ENCODE results near the gene CFAP57.
A peak's percentile ranks its signal among the peaks of the same experiment; 100 is the strongest.

Gene CFAP57

DNA sequence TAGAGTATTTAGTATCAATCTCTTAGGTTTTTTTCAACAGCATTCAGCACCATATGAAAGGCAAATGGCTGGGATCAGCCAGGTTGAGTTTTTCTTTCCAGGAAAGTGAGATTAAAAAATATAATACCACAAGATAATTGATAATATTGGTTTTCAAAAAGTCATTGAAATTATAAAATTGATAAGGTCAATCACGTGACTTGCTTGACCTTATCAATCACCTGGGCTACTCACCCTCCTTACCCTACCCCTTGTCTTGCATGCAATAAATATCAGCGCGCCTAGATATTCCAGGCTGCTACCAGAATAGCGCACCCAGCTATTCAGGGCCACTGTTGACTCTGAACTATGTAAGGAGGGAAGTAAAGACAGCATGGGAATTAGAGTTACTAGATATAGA lies 31.5 kb upstream of the CFAP57 start:
- Histone ChIP-seq H3K36me3 (ENCODE audit: control insufficient read depth, insufficient read depth, low read length) (0 out of 2 replicates have a peak, but pooled peaks cover under 1% of the 10 kb centered on the region), H3K9ac (ENCODE audit: low read length) (no peak overlapping the region), H3K27me3 (ENCODE audit: control insufficient read depth, insufficient read depth, low read length) (no peaks in the 10 kb centered on the region), H3K9me3 (ENCODE audit: control insufficient read depth, insufficient read depth, low read depth, low read length) (0 out of 2 replicates have a peak, but pooled peaks cover under 1% of the 10 kb centered on the region), H3K4me1 (ENCODE audit: control insufficient read depth, insufficient read depth, low read length) (peaks cover 7% of the 10 kb centered on the region), H3K27ac (ENCODE audit: low read depth, low read length) (no peak overlapping the region), H3K4me3 (ENCODE audit: low read depth, low read length) (no peak overlapping the region)

DNA sequence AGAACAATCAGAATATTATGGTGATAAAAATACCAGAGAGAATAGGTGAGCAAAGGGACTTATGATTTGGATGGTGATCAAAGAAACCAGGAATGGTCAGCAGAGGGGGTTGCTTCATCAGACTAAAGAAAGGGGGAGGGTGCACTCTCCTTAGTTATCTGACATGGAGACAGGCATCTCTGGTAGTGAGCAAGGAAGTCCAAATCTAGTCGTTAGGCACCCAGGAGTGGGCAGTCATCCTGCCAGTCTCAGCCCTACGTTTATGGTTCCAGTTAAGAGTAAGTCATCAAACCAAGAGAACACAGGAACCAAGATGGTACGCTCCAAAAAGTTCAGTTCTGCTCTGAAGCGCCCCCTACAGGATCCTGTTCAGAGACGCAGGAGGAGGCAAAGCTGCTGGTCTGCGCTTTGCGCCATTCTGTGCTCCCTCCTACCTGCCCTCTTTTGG lies 28.7 kb upstream of the CFAP57 start:
- Histone ChIP-seq H3K9ac (ENCODE audit: low read length) (peak overlapping the region; percentile 59), H3K27me3 (ENCODE audit: control insufficient read depth, insufficient read depth, low read length) (no peaks in the 10 kb centered on the region), H3K4me3 (ENCODE audit: low read depth, low read length) (peak overlapping the region; percentile 29; the same call in 1 of the 2 replicates), H3K4me1 (ENCODE audit: control insufficient read depth, insufficient read depth, low read length) (peaks cover 10% of the 10 kb centered on the region), H3K27ac (ENCODE audit: low read depth, low read length) (no peak overlapping the region), H3K36me3 (ENCODE audit: control insufficient read depth, insufficient read depth, low read length) (0 out of 2 replicates have a peak, but pooled peaks cover 4% of the 10 kb centered on the region), H3K9me3 (ENCODE audit: control insufficient read depth, insufficient read depth, low read depth, low read length) (no peaks in the 10 kb centered on the region)

DNA sequence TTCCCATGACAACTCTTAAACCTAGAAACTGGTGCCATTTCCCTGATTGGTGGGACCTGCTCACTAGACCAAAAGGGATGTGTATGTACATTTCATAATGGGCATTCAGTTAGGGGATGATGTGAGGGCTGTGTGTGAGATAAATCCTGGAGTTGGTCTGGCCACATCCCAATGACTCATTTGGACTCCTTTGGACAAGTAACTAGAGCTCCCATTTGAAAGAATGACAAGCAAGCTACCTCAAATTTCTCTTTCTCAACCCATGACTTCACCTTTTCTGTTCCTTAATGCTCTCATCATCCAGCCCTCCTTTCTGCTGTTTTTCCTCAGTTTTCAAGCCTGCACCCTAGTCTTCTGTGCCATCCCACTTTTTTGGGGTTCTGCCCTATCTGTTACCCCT lies 27.9 kb upstream of the CFAP57 start:
- Histone ChIP-seq H3K9ac (ENCODE audit: low read length) (no peak overlapping the region), H3K9me3 (ENCODE audit: control insufficient read depth, insufficient read depth, low read depth, low read length) (no peaks in the 10 kb centered on the region), H3K36me3 (ENCODE audit: control insufficient read depth, insufficient read depth, low read length) (0 out of 2 replicates have a peak, but pooled peaks cover 4% of the 10 kb centered on the region), H3K27me3 (ENCODE audit: control insufficient read depth, insufficient read depth, low read length) (no peaks in the 10 kb centered on the region), H3K4me1 (ENCODE audit: control insufficient read depth, insufficient read depth, low read length) (peaks cover 17% of the 10 kb centered on the region), H3K27ac (ENCODE audit: low read depth, low read length) (no peak overlapping the region), H3K4me3 (ENCODE audit: low read depth, low read length) (no peak overlapping the region)

DNA sequence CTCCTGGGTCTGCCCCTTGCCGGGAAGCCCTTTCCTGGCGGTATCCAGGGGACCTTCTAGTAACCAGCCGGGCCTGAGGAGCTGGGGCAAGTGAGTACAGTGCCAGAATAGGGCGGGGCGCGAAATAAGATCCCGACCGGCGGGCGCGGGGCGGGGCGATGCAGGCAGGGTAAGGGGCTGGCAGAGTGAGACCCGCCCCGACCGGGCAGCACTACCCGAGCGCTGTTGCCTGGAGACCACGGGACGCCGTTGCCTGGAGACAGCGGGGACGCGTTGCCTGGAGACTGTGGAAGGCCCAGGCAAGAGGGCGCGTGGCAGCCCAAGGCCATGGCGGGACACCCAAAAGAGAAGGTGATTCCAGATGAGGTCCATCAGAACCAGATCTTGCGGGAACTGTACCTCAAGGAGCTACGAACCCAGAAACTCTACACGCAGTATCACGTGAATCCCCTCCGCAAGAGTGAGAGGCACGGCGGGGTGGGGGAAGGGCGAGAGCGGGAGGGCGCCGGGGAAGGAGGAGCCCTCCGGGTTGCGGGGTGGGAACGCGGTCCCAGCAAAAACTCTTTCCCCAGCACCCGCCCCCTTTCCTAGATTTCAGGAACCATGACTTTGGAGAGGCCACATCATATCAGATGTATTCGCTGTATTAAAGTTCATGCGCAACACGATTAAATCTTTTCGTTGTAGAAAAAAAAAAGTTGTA lies 24.4 kb upstream of the CFAP57 start:
- H3K4me3 ChIP-seq (ENCODE audit: low read depth, low read length) = peak overlapping the region; percentile 74
- H3K9me3 ChIP-seq (ENCODE audit: control insufficient read depth, insufficient read depth, low read depth, low read length) = no peaks in the 10 kb centered on the region
- no peak overlapping the region for H3K9ac ChIP-seq (ENCODE audit: low read length)
- no peak overlapping the region for H3K27ac ChIP-seq (ENCODE audit: low read depth, low read length)
- no peaks in the 10 kb centered on the region for H3K27me3 ChIP-seq (ENCODE audit: control insufficient read depth, insufficient read depth, low read length)
- H3K36me3 ChIP-seq (ENCODE audit: control insufficient read depth, insufficient read depth, low read length) = 0 out of 2 replicates have a peak, but pooled peaks cover 4% of the 10 kb centered on the region
- peaks cover 23% of the 10 kb centered on the region for H3K4me1 ChIP-seq (ENCODE audit: control insufficient read depth, insufficient read depth, low read length)

GRCh38 chr1:43149889-43150288 lies 22.2 kb upstream of the CFAP57 start:
- H3K9me3 ChIP-seq (ENCODE audit: control insufficient read depth, insufficient read depth, low read depth, low read length) = no peaks in the 10 kb centered on the region

GRCh38 chr1:43152866-43153265 lies 19.3 kb upstream of the CFAP57 start:
- Histone ChIP-seq H3K9ac (ENCODE audit: low read length) (no peak overlapping the region), H3K27ac (ENCODE audit: low read depth, low read length) (peak overlapping the region; percentile 10; the same call in 1 of the 2 replicates), H3K9me3 (ENCODE audit: control insufficient read depth, insufficient read depth, low read depth, low read length) (no peaks in the 10 kb centered on the region), H3K27me3 (ENCODE audit: control insufficient read depth, insufficient read depth, low read length) (no peaks in the 10 kb centered on the region), H3K36me3 (ENCODE audit: control insufficient read depth, insufficient read depth, low read length) (no peaks in the 10 kb centered on the region), H3K4me3 (ENCODE audit: low read depth, low read length) (no peak overlapping the region), H3K4me1 (ENCODE audit: control insufficient read depth, insufficient read depth, low read length) (peaks cover 19% of the 10 kb centered on the region)

More at GRCh38 chr1:43149889-43150288, 22.2 kb upstream of the CFAP57 start:
- Histone ChIP-seq H3K27me3 (ENCODE audit: control insufficient read depth, insufficient read depth, low read length) (no peaks in the 10 kb centered on the region), H3K27ac (ENCODE audit: low read depth, low read length) (no peak overlapping the region), H3K36me3 (ENCODE audit: control insufficient read depth, insufficient read depth, low read length) (0 out of 2 replicates have a peak, but pooled peaks cover 4% of the 10 kb centered on the region), H3K9ac (ENCODE audit: low read length) (no peak overlapping the region), H3K4me1 (ENCODE audit: control insufficient read depth, insufficient read depth, low read length) (peaks cover 19% of the 10 kb centered on the region), H3K4me3 (ENCODE audit: low read depth, low read length) (no peak overlapping the region)

DNA sequence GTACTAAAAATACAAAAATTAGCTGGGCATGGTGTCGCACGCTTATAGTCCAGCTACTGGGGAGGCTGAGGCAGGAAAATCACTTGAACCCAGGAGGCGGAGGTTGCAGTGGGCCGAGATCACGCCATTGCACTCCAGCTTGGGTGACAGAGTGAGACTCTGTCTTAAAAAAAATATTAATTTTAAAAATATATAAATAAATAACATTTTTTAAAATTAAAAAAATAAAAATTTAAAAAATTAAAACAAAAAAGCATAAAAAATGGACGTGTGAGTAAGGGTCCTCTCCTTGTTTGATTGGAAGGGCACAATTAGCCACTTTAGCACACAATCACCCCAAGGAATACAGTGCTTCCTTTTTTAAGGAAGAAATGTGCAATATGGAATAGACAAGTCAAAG lies 18.7 kb upstream of the CFAP57 start:
- H3K4me3 ChIP-seq (ENCODE audit: low read depth, low read length) = no peak overlapping the region
- peak overlapping the region; percentile 10; the same call in 1 of the 2 replicates for H3K27ac ChIP-seq (ENCODE audit: low read depth, low read length)
- H3K9ac ChIP-seq (ENCODE audit: low read length) = no peak overlapping the region
- no peaks in the 10 kb centered on the region for H3K27me3 ChIP-seq (ENCODE audit: control insufficient read depth, insufficient read depth, low read length)
- no peaks in the 10 kb centered on the region for H3K9me3 ChIP-seq (ENCODE audit: control insufficient read depth, insufficient read depth, low read depth, low read length)
- H3K4me1 ChIP-seq (ENCODE audit: control insufficient read depth, insufficient read depth, low read length) = peaks cover 17% of the 10 kb centered on the region
- no peaks in the 10 kb centered on the region for H3K36me3 ChIP-seq (ENCODE audit: control insufficient read depth, insufficient read depth, low read length)

GRCh38 chr1:43156026-43156425 lies 16.1 kb upstream of the CFAP57 start:
- H3K4me3 ChIP-seq (ENCODE audit: low read depth, low read length) = no peak overlapping the region
- H3K9ac ChIP-seq (ENCODE audit: low read length) = no peak overlapping the region
- H3K4me1 ChIP-seq (ENCODE audit: control insufficient read depth, insufficient read depth, low read length) = peaks cover 10% of the 10 kb centered on the region
- H3K27me3 ChIP-seq (ENCODE audit: control insufficient read depth, insufficient read depth, low read length) = no peaks in the 10 kb centered on the region
- H3K36me3 ChIP-seq (ENCODE audit: control insufficient read depth, insufficient read depth, low read length) = no peaks in the 10 kb centered on the region
- no peak overlapping the region for H3K27ac ChIP-seq (ENCODE audit: low read depth, low read length)
- no peaks in the 10 kb centered on the region for H3K9me3 ChIP-seq (ENCODE audit: control insufficient read depth, insufficient read depth, low read depth, low read length)

DNA sequence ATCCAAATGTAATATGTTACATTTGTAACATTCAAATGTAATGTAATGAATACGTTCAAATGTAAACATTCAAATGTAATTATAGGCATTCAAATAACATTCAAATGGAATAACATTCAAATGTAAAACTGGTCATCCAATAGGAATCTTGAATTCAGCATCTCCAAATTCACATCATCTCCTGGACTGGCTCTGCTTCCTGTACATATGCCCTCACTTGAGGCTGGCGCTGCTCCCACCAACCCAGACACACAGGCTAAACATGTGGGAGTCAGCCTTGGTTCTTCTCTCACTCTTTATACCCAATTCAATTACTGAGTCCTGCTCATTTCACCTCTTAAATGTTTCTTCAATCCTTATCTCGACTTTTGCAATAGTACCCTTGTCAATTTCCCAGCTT lies 7.0 kb upstream of the CFAP57 start:
- Histone ChIP-seq H3K27ac (ENCODE audit: low read depth, low read length) (no peak overlapping the region), H3K4me3 (ENCODE audit: low read depth, low read length) (no peak overlapping the region), H3K27me3 (ENCODE audit: control insufficient read depth, insufficient read depth, low read length) (no peaks in the 10 kb centered on the region), H3K9ac (ENCODE audit: low read length) (no peak overlapping the region), H3K4me1 (ENCODE audit: control insufficient read depth, insufficient read depth, low read length) (no peaks in the 10 kb centered on the region), H3K36me3 (ENCODE audit: control insufficient read depth, insufficient read depth, low read length) (peaks cover 67% of the 10 kb centered on the region), H3K9me3 (ENCODE audit: control insufficient read depth, insufficient read depth, low read depth, low read length) (no peaks in the 10 kb centered on the region)

GRCh38 chr1:43165765-43166164 lies 6.4 kb upstream of the CFAP57 start:
- H3K27me3 ChIP-seq (ENCODE audit: control insufficient read depth, insufficient read depth, low read length) = no peaks in the 10 kb centered on the region
- H3K4me1 ChIP-seq (ENCODE audit: control insufficient read depth, insufficient read depth, low read length) = no peaks in the 10 kb centered on the region
- H3K4me3 ChIP-seq (ENCODE audit: low read depth, low read length) = no peak overlapping the region
- H3K9ac ChIP-seq (ENCODE audit: low read length) = no peak overlapping the region
- H3K27ac ChIP-seq (ENCODE audit: low read depth, low read length) = no peak overlapping the region
- no peaks in the 10 kb centered on the region for H3K9me3 ChIP-seq (ENCODE audit: control insufficient read depth, insufficient read depth, low read depth, low read length)
- H3K36me3 ChIP-seq (ENCODE audit: control insufficient read depth, insufficient read depth, low read length) = peaks cover 73% of the 10 kb centered on the region

GRCh38 chr1:43171312-43171875 lies 736 bp upstream of the CFAP57 start:
- Histone ChIP-seq H3K4me3 (ENCODE audit: low read depth, low read length) (peak overlapping the region; percentile 94), H3K9ac (ENCODE audit: low read length) (peak overlapping the region; percentile 84), H3K27me3 (ENCODE audit: control insufficient read depth, insufficient read depth, low read length) (peaks cover 10% of the 10 kb centered on the region), H3K4me1 (ENCODE audit: control insufficient read depth, insufficient read depth, low read length) (peaks cover 4% of the 10 kb centered on the region; the same call in 1 of the 2 replicates), H3K9me3 (ENCODE audit: control insufficient read depth, insufficient read depth, low read depth, low read length) (no peaks in the 10 kb centered on the region), H3K36me3 (ENCODE audit: control insufficient read depth, insufficient read depth, low read length) (peaks cover 44% of the 10 kb centered on the region), H3K27ac (ENCODE audit: low read depth, low read length) (no peak overlapping the region)

All from HUES6 (cell line).